SU-DHL-6 (cell line): ENCODE measurements around the gene COG5.

ENCODE experiments used
- H2AFZ ChIP-seq: fragments of 200-600 bp; sonication (generic); 2 replicates; pipeline ENCODE4 v1.6.1; 2014; ENCODE audit warnings: low read depth, mild to moderate bottlenecking, moderate library complexity, mixed read lengths, antibody characterized with exemption, low read length; ENCODE audit not compliant: severe bottlenecking
- H3F3A ChIP-seq: fragments of 200-600 bp; shearing (Covaris generic); 2 replicates; pipeline ENCODE4 v1.6.0; 2016; ENCODE audit warnings: antibody characterized with exemption, mild to moderate bottlenecking; ENCODE audit not compliant: insufficient read depth
- H3K27ac ChIP-seq: fragments of 200-600 bp; sonication (generic); 2 replicates; pipeline ENCODE4 v1.5.1; 2016; ENCODE audit warnings: low read depth, mild to moderate bottlenecking, low read length, moderate library complexity, mixed read lengths
- H3K27me3 ChIP-seq: fragments of 200-600 bp; sonication (generic), shearing (Covaris generic); 2 replicates; pipeline ENCODE4 v1.6.0; 2014; ENCODE audit warnings: mild to moderate bottlenecking, low read length
- H3K36me3 ChIP-seq: fragments of 200-600 bp; sonication (generic); 2 replicates; pipeline ENCODE4 v1.6.1; 2014; ENCODE audit warnings: mild to moderate bottlenecking, low read length, mixed read lengths
- H3K4me2 ChIP-seq: fragments of 300-600, 200-600 bp; shearing (Covaris generic), sonication (generic); 2 replicates; pipeline ENCODE4 v1.6.0; 2014; ENCODE audit warnings: low read length, low read depth, mild to moderate bottlenecking; ENCODE audit not compliant: poor library complexity, severe bottlenecking
- H3K4me3 ChIP-seq: fragments of 200-600 bp; sonication (generic); 2 replicates; pipeline ENCODE4 v1.5.1; 2014; ENCODE audit warnings: antibody characterized with exemption, low read length, mild to moderate bottlenecking, mixed read lengths; ENCODE audit not compliant: insufficient read depth, poor library complexity, severe bottlenecking
- H3K79me2 ChIP-seq: fragments of 200-600 bp; sonication (generic); 2 replicates; pipeline ENCODE4 v1.6.1; 2014; ENCODE audit warnings: mild to moderate bottlenecking, low read length, moderate library complexity; ENCODE audit not compliant: insufficient read depth
- H3K9ac ChIP-seq: fragments of 200-600 bp; sonication (generic); 2 replicates; pipeline ENCODE4 v1.7.0; 2014; ENCODE audit warnings: mild to moderate bottlenecking, low read length
- H3K9me2 ChIP-seq: fragments of 200-600 bp; sonication (generic); replicated peaks from 2 replicates; pipeline ENCODE4 v1.6.1; 2014; ENCODE audit warnings: low read length; ENCODE audit not compliant: insufficient read depth
- H3K9me3 ChIP-seq: fragments of 200-600 bp; sonication (generic); 2 replicates; pipeline ENCODE4 v1.6.1; 2014; ENCODE audit warnings: low read length, mixed read lengths; ENCODE audit not compliant: insufficient read depth
- H4K20me1 ChIP-seq: fragments of 200-600 bp; sonication (generic); 2 replicates; pipeline ENCODE4 v1.6.1; 2014; ENCODE audit warnings: low read depth, mild to moderate bottlenecking, antibody characterized with exemption, low read length, moderate library complexity, mixed read lengths
- CTCF ChIP-seq: fragments of 200-600 bp; sonication (generic); IDR thresholded peaks from one replicate; pipeline ENCODE4 v1.5.1; 2017; ENCODE audit warnings: antibody characterized with exemption, mild to moderate bottlenecking, low read length, moderate library complexity; ENCODE audit not compliant: insufficient read depth, poor library complexity, severe bottlenecking
- EZH2phosphoT487 ChIP-seq: fragments of 200-600 bp; sonication (generic), shearing (Covaris generic); conservative IDR thresholded peaks from 2 replicates; pipeline ENCODE4 v1.6.1; 2018; ENCODE audit warnings: mild to moderate bottlenecking, antibody characterized with exemption, low read length, moderate library complexity, mixed read lengths

Gene COG5

GRCh38 chr7:107505362-107505761, 58.4 kb downstream of the COG5 start:
- no peaks in the 10 kb centered on the region for H4K20me1 ChIP-seq
- no peak overlapping the region for H3K4me2 ChIP-seq
- no peaks in the 10 kb centered on the region for H3K9me3 ChIP-seq
- no peaks in the 10 kb centered on the region for H3K79me2 ChIP-seq
- no peak overlapping the region for H3K9ac ChIP-seq
- H3K9me2 ChIP-seq = no peaks in the 10 kb centered on the region
- TF ChIP-seq CTCF (no peak), EZH2phosphoT487 (no peak)
- H3K27me3 ChIP-seq = no peaks in the 10 kb centered on the region
- H3K27ac ChIP-seq = no peak overlapping the region
- H2AFZ ChIP-seq = no peak overlapping the region
- no peak overlapping the region for H3K4me3 ChIP-seq
- peaks cover 6% of the 10 kb centered on the region; the same call in 1 of the 2 replicates for H3F3A ChIP-seq
- no peaks in the 10 kb centered on the region for H3K36me3 ChIP-seq

- no peak for TF ChIP-seq CTCF
- no peak for TF ChIP-seq EZH2phosphoT487
- H3K9me3 ChIP-seq = no peaks in the 10 kb centered on the region
These were observed 60.0 kb downstream of the COG5 start for GRCh38 chr7:107503687-107504086.

GRCh38 chr7:107502797-107503196, 60.9 kb downstream of the COG5 start:
- H3K9me2 ChIP-seq = no peaks in the 10 kb centered on the region
- no peak overlapping the region for H3K4me2 ChIP-seq
- no peaks in the 10 kb centered on the region for H3K36me3 ChIP-seq
- peaks cover 6% of the 10 kb centered on the region; the same call in 1 of the 2 replicates for H3F3A ChIP-seq
- no peak overlapping the region for H3K27ac ChIP-seq
- H3K9ac ChIP-seq = no peak overlapping the region
- H3K9me3 ChIP-seq = no peaks in the 10 kb centered on the region
- no peaks in the 10 kb centered on the region for H3K79me2 ChIP-seq
- no peaks in the 10 kb centered on the region for H3K27me3 ChIP-seq
- H3K4me3 ChIP-seq = no peak overlapping the region
- TF ChIP-seq EZH2phosphoT487 (no peak), CTCF (no peak)
- no peaks in the 10 kb centered on the region for H4K20me1 ChIP-seq
- no peak overlapping the region for H2AFZ ChIP-seq

More at GRCh38 chr7:107503687-107504086, 60.0 kb downstream of the COG5 start:
- Histone ChIP-seq H3K27me3 (no peaks in the 10 kb centered on the region), H3K9me2 (no peaks in the 10 kb centered on the region), H3K36me3 (no peaks in the 10 kb centered on the region), H3K9ac (no peak overlapping the region), H2AFZ (no peak overlapping the region), H4K20me1 (no peaks in the 10 kb centered on the region), H3K79me2 (no peaks in the 10 kb centered on the region), H3F3A (peaks cover 6% of the 10 kb centered on the region; the same call in 1 of the 2 replicates), H3K4me3 (no peak overlapping the region), H3K27ac (no peak overlapping the region), H3K4me2 (no peak overlapping the region)
